ENCODE data around the gene KLF15.
A peak's percentile ranks its signal among the peaks of the same experiment; 100 is the strongest.

The KLF15 gene

DNA sequence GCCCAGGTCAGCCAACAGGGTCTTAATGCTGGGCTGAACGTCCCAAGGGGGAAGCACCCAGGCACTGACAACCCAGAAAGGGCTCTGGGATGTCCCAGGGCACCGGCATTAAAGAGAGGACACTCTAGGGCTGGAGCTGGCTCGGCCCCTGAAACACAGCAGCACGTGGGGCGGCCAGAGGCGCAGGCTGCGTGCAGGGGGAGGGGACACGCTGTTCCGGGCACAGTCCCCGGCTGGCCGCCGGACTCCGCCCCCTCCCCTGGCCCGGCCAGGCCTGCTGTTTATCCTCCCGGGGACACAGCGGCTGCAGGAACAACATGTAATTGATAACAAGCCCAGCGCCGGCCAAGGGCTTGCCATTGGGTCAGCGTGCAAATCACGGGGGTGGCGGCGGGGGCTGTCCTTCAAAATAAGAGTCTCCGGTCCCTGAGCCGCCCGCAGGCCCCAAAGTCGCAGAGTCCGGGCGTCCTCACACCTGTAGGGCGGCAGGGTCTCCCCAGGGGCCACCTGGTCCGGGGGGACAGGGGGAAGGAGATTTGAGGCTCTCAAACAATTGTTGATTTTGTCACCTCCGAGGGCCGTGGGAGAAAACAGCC, 1.3 kb downstream of the KLF15 start:
- H3K4me3 ChIP-seq (ENCODE audit: low read length) = peak overlapping the region; percentile 47
- peak; percentile 41 for DNase-seq (ENCODE audit: low read depth)
- TF ChIP-seq, protein P1, sequence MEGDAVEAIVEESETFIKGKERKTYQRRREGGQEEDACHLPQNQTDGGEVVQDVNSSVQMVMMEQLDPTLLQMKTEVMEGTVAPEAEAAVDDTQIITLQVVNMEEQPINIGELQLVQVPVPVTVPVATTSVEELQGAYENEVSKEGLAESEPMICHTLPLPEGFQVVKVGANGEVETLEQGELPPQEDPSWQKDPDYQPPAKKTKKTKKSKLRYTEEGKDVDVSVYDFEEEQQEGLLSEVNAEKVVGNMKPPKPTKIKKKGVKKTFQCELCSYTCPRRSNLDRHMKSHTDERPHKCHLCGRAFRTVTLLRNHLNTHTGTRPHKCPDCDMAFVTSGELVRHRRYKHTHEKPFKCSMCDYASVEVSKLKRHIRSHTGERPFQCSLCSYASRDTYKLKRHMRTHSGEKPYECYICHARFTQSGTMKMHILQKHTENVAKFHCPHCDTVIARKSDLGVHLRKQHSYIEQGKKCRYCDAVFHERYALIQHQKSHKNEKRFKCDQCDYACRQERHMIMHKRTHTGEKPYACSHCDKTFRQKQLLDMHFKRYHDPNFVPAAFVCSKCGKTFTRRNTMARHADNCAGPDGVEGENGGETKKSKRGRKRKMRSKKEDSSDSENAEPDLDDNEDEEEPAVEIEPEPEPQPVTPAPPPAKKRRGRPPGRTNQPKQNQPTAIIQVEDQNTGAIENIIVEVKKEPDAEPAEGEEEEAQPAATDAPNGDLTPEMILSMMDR (conservative IDR thresholded peaks at IDR 0.05; ENCODE audit: low read depth, low read length) = no peak

- TF ChIP-seq, protein P1 (conservative IDR thresholded peaks at IDR 0.05; ENCODE audit: low read depth, low read length) = no peak
- H3K4me3 ChIP-seq (ENCODE audit: low read length) = no peak overlapping the region
- DNase-seq (ENCODE audit: low read depth) = no peak
These were observed 2.0 kb downstream of the KLF15 start for GRCh38 chr3:126355251-126355650.

- DNase-seq (ENCODE audit: low read depth) = no peak
- TF ChIP-seq, protein P1 (conservative IDR thresholded peaks at IDR 0.05; ENCODE audit: low read depth, low read length) = no peak
- H3K4me3 ChIP-seq (ENCODE audit: low read length) = no peak overlapping the region
These were observed 2.4 kb downstream of the KLF15 start for GRCh38 chr3:126354776-126355175.

DNA sequence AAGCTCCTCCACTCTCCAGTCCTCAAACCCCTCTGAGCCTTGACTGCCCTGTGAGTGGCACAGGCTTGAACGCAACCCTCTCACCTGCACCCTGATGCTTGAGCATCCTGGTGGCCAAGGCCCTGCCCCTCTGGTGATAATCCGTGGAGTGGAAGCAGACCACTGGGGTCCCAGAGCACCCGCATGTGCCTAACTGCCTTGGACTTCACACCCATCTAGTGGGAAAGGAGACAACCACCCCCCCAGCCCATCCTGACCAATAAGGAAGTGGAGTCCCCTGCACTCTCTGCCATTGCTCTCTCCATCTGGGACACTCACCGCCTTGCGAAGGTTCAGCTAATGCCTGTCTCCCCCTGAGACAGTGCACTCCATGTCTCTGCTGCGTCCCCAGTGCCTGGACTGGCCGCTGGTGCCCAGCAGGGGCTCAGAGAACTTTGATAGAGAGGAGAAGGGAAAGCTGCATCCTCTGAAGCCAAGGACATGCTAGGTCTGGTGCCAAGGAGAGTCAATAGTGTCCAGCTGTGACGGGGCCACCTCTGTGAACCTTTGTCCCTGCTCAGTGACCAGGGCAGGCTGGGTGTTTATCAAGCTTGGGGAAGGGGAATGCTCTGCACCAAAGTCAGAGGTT, 3.4 kb downstream of the KLF15 start:
- TF ChIP-seq, protein P1 (conservative IDR thresholded peaks at IDR 0.05; ENCODE audit: low read depth, low read length) = no peak
- H3K4me3 ChIP-seq (ENCODE audit: low read length) = no peak overlapping the region

GRCh38 chr3:126352476-126353454, 4.4 kb downstream of the KLF15 start:
- H3K4me3 ChIP-seq (ENCODE audit: low read length) = no peak overlapping the region
- TF ChIP-seq, protein P1 (conservative IDR thresholded peaks at IDR 0.05; ENCODE audit: low read depth, low read length) = no peak
- DNase-seq (ENCODE audit: low read depth) = no peak

More for the DNA sequence above, 3.4 kb downstream of the KLF15 start:
- no peak for DNase-seq (ENCODE audit: low read depth)

GRCh38 chr3:126351771-126352475, 5.3 kb downstream of the KLF15 start:
- no peak overlapping the region for H3K4me3 ChIP-seq (ENCODE audit: low read length)
- TF ChIP-seq, protein P1 (conservative IDR thresholded peaks at IDR 0.05; ENCODE audit: low read depth, low read length) = peak; percentile 13
- DNase-seq (ENCODE audit: low read depth) = no peak
